Measurements from ENCODE around the gene MYEOV. TPM values are rescaled to one million over a fixed set of nuclear protein-coding genes. Genes with fewer than 3 reads are reported as not detected.

The MYEOV gene
- total RNA-seq, 1 experiment from 2014 or later: 0.22 TPM

GRCh38 chr11:69251639-69252489, 42.1 kb upstream of the MYEOV start:
- no peak overlapping the region for H2BK5ac ChIP-seq (ENCODE audit: insufficient read length, low read length)
- no peak overlapping the region for H2BK120ac ChIP-seq (ENCODE audit: low read depth, low read length, poor library complexity, severe bottlenecking)
- H4K5ac ChIP-seq (ENCODE audit: insufficient read length, low read depth, low read length): no peak overlapping the region
- H3T11ph ChIP-seq (ENCODE audit: low read length): no peak overlapping the region
- no peak overlapping the region for H2AFZ ChIP-seq (ENCODE audit: low read length)
- no peak overlapping the region for H3K27ac ChIP-seq (ENCODE audit: insufficient read length, low read depth, low read length)
- H4K8ac ChIP-seq (replicated peaks; ENCODE audit: insufficient read length, low read depth, low read length): no peak overlapping the region
- H4K91ac ChIP-seq (ENCODE audit: insufficient read length, low read depth, low read length): no peak overlapping the region
- H3K9me3 ChIP-seq (ENCODE audit: control insufficient read depth, low read depth, low read length): no peaks in the 10 kb centered on the region
- no peak overlapping the region for H3K14ac ChIP-seq (ENCODE audit: insufficient read depth, low read length)
- no peak for DNase-seq
- H3K18ac ChIP-seq (ENCODE audit: insufficient read length, low read depth, low read length): no peak overlapping the region
- H3K27ac Mint-ChIP-seq: no peak overlapping the region
- no peak overlapping the region for H2AK5ac ChIP-seq (ENCODE audit: insufficient read length, low read length)
- no peaks in the 10 kb centered on the region for H3K79me2 ChIP-seq (ENCODE audit: insufficient read depth, low read length)
- H3K4me1 ChIP-seq (ENCODE audit: insufficient read depth, low read length): peaks cover 3% of the 10 kb centered on the region; the same call in 1 of the 2 replicates
- no peak overlapping the region for H2BK12ac ChIP-seq (ENCODE audit: insufficient read length, low read depth, low read length)
- H4K20me1 ChIP-seq (ENCODE audit: control insufficient read depth, insufficient read depth, insufficient read length): no peaks in the 10 kb centered on the region
- no peak overlapping the region for H3K4ac ChIP-seq (ENCODE audit: low read depth, low read length)
- peaks cover 0 to 21% (median 7%) of the 10 kb centered on the region in 3 experiments; a peak in 5 of 7 replicates for H3K36me3 Mint-ChIP-seq (ENCODE audit: insufficient read depth in 1 of 3, low read depth in 3 of 3)
- peaks cover 18 to 25% of the 10 kb centered on the region in 2 experiments for H3K9me3 Mint-ChIP-seq
- WGBS (ENCODE audit: extremely low coverage, insufficient read length, low lambda C conversion rate): no CpG with 5 or more reads among the region's 31 CpGs
- H3K4me3 Mint-ChIP-seq: no peak overlapping the region
- H3K27me3 ChIP-seq (ENCODE audit: insufficient read depth, low read length): no peaks in the 10 kb centered on the region; the same call in 1 of the 2 replicates
- no peak overlapping the region for H2BK15ac ChIP-seq (ENCODE audit: low read depth, low read length)
- peaks cover 30 to 36% of the 10 kb centered on the region in 2 experiments for H3K4me1 Mint-ChIP-seq
- peaks cover 90% of the 10 kb centered on the region for H3K27me3 Mint-ChIP-seq (ENCODE audit: low read depth)
- no peaks in the 10 kb centered on the region for H3K79me1 ChIP-seq (ENCODE audit: insufficient read depth, low read depth, low read length, poor library complexity, severe bottlenecking)
- H3K4me2 ChIP-seq (ENCODE audit: insufficient read depth, insufficient read length, low read length): no peak overlapping the region
- TF ChIP-seq CTCF (conservative IDR thresholded peaks at IDR 0.05): no peak
- H3K56ac ChIP-seq (ENCODE audit: insufficient read length, low read depth, low read length): no peak overlapping the region
- H3K9ac ChIP-seq (ENCODE audit: extremely low read depth, insufficient read length, low read length): no peak overlapping the region
- H3K23me2 ChIP-seq (ENCODE audit: insufficient read length, low read depth, low read length, poor library complexity, severe bottlenecking): no peaks in the 10 kb centered on the region
- no peak overlapping the region for H2BK20ac ChIP-seq (ENCODE audit: low read depth, low read length, poor library complexity, severe bottlenecking)
- H3K23ac ChIP-seq (ENCODE audit: insufficient read length, low read depth, low read length): no peak overlapping the region

Measured in H9 (cell line).